Hepatic stellate cell (primary cell): ENCODE results near the gene SH3GLB2.
"Not testable (repeated sequence)": the region's sequence is repeated elsewhere in the genome, so short reads cannot be mapped to it uniquely, and the experiment has no call there.

ENCODE experiments used
- DNase-seq: peaks from one replicate; pipeline ENCODE4 v3.0.0; 2011; ENCODE audit warnings: low spot score

SH3GLB2 gene

GRCh38 chr9:129053020-129053419, 24.9 kb upstream of the SH3GLB2 start:
- DNase-seq, result no peak

GRCh38 chr9:129052592-129052991, 24.5 kb upstream of the SH3GLB2 start:
- DNase-seq, result no peak

GRCh38 chr9:129042016-129042415, 13.9 kb upstream of the SH3GLB2 start:
- DNase-seq, result no peak

GRCh38 chr9:129040113-129040643, 12.0 kb upstream of the SH3GLB2 start:
- DNase-seq, result no peak

- peak; percentile 45 for DNase-seq
Measured at GRCh38 chr9:129038109-129038852, 10.2 kb upstream of the SH3GLB2 start.

- DNase-seq, result no peak
Measured at GRCh38 chr9:129037767-129038098, 9.6 kb upstream of the SH3GLB2 start.

GRCh38 chr9:129036923-129037766, 9.0 kb upstream of the SH3GLB2 start:
- no peak for DNase-seq

GRCh38 chr9:129036241-129036922, 8.3 kb upstream of the SH3GLB2 start, which contains the start of gene MIGA2:
Gene MIGA2 (plus strand): TSS chr9:129036626. CDS start chr9:129040595, 3,969 bp downstream.
- peak; percentile 99 for DNase-seq

- not testable (repeated sequence) for DNase-seq
Measured at GRCh38 chr9:129035838-129036237, 7.7 kb upstream of the SH3GLB2 start.

GRCh38 chr9:129033216-129033615, 5.1 kb upstream of the SH3GLB2 start:
- no peak for DNase-seq

GRCh38 chr9:129032541-129033159, 4.5 kb upstream of the SH3GLB2 start:
- DNase-seq, result no peak

GRCh38 chr9:129031514-129031913, 3.4 kb upstream of the SH3GLB2 start:
- DNase-seq, result no peak

- no peak for DNase-seq
Measured at GRCh38 chr9:129030191-129030590, 2.1 kb upstream of the SH3GLB2 start.

- DNase-seq, result no peak
Measured at GRCh38 chr9:129027685-129028191, 393 bp downstream of the SH3GLB2 start.

GRCh38 chr9:129027224-129027684, 877 bp downstream of the SH3GLB2 start:
- DNase-seq, result no peak

- DNase-seq, result no peak
Measured at GRCh38 chr9:129026442-129027223, 1.5 kb downstream of the SH3GLB2 start.

- DNase-seq, result no peak
Measured at GRCh38 chr9:129023908-129024233, 4.3 kb downstream of the SH3GLB2 start.

- DNase-seq, result peak; percentile 66
Measured at GRCh38 chr9:129023036-129023907, 4.9 kb downstream of the SH3GLB2 start.

GRCh38 chr9:129022037-129022436, 6.1 kb downstream of the SH3GLB2 start:
- no peak for DNase-seq

- DNase-seq, result no peak
Measured at GRCh38 chr9:129021091-129021490, 7.0 kb downstream of the SH3GLB2 start.
